SK-N-SH (cell line): ENCODE results near the gene HEPACAM. TPM values are rescaled to one million over a fixed set of nuclear protein-coding genes. Genes with fewer than 3 reads are reported as not detected.

ENCODE experiments used
- CTCF ChIA-PET: fragments of 300-600, 350-600 bp; formaldehyde crosslinking; extraction: SDS; loops from one replicate; lab custom pipeline; 2021; lab: Yijun Ruan, JAX
- POLR2A ChIA-PET: fragments of 350-600 bp; sonication (Branson Sonifier 250); formaldehyde crosslinking; extraction: SDS; loops from one replicate; lab custom pipeline; 2020; ENCODE audit warnings: antibody characterized with exemption, inconsistent platforms; lab: Yijun Ruan, JAX
- DNase-seq: peaks from one replicate; pipeline ENCODE4 v3.0.0; 2012
- H2AFZ ChIP-seq: fragments of 200-600 bp; sonication (generic); 2 replicates; pipeline ENCODE4 v1.8.1; 2016; ENCODE audit warnings: antibody characterized with exemption, mild to moderate bottlenecking, low read depth
- H3F3A ChIP-seq: fragments of 200-600 bp; sonication (generic); replicated peaks from 2 replicates; pipeline ENCODE3; 2016; ENCODE audit warnings: antibody characterized with exemption, mild to moderate bottlenecking; ENCODE audit not compliant: insufficient read depth
- H3K27ac ChIP-seq, 2 experiments: fragments of 200-500 bp in 1 of 2; fragments of 200-600 bp in 1 of 2; sonication (Bioruptor generic) in 1 of 2; sonication (generic), shearing (Covaris generic) in 1 of 2; 2 replicates each; pipeline versions ENCODE4 v1.5.1 to v1.6.1; 2014 to 2016; ENCODE audit warnings: low read depth in 2 of 2, inconsistent platforms in 1 of 2, low read length in 1 of 2, mild to moderate bottlenecking in 1 of 2, mixed read lengths in 1 of 2
- H3K27me3 ChIP-seq: fragments of 200-600 bp; sonication (generic), shearing (Covaris generic); 2 replicates; pipeline ENCODE4 v1.6.1; 2016; ENCODE audit warnings: mixed run types; ENCODE audit not compliant: insufficient read depth
- H3K36me3 ChIP-seq, 2 experiments: fragments of 200-500 bp in 1 of 2; fragments of 200-600 bp in 1 of 2; sonication (Bioruptor generic) in 1 of 2; sonication (generic) in 1 of 2; replicated peaks in 1 of 2; 2 replicates each; pipeline versions ENCODE3 to v1.5.1; 2014 to 2016; ENCODE audit warnings: low read length in 1 of 2, mild to moderate bottlenecking in 1 of 2; ENCODE audit not compliant: insufficient read depth in 2 of 2, control insufficient read depth in 1 of 2
- H3K4me1 ChIP-seq, 2 experiments: fragments of 200-500 bp in 1 of 2; fragments of 200-600 bp in 1 of 2; sonication (Bioruptor generic) in 1 of 2; sonication (generic), shearing (Covaris generic) in 1 of 2; 2 replicates each; pipeline versions ENCODE4 v1.5.1 to v1.6.1; 2014 to 2016; ENCODE audit warnings: low read depth in 1 of 2, low read length in 1 of 2, mixed run types in 1 of 2; ENCODE audit not compliant: insufficient read depth in 2 of 2, control insufficient read depth in 1 of 2
- H3K4me2 ChIP-seq: fragments of 200-600 bp; sonication (generic), shearing (Covaris generic); 2 replicates; pipeline ENCODE4 v1.6.1; 2017; ENCODE audit warnings: mixed run types
- H3K4me3 ChIP-seq, 2 experiments: fragments of 200-500 bp in 1 of 2; fragments of 200-600 bp in 1 of 2; sonication (Bioruptor generic) in 1 of 2; sonication (generic), shearing (Covaris generic) in 1 of 2; 2 replicates each; pipeline versions ENCODE4 v1.5.1 to v1.8.1; 2014 to 2016; ENCODE audit warnings: low read depth in 2 of 2, inconsistent platforms in 1 of 2, low read length in 1 of 2, mild to moderate bottlenecking in 1 of 2, mixed read lengths in 1 of 2, moderate library complexity in 1 of 2
- H3K79me2 ChIP-seq: fragments of 200-600 bp; sonication (generic); 2 replicates; pipeline ENCODE4 v1.8.1; 2017; ENCODE audit warnings: mild to moderate bottlenecking; ENCODE audit not compliant: insufficient read depth
- H3K9ac ChIP-seq: fragments of 200-600 bp; sonication (generic); 2 replicates; pipeline ENCODE4 v1.6.1; 2017; ENCODE audit warnings: mixed run types
- H3K9me2 ChIP-seq: fragments of 200-600 bp; sonication (generic); 2 replicates; pipeline ENCODE4 v1.6.1; 2017; ENCODE audit warnings: mixed run types
- H3K9me3 ChIP-seq: fragments of 200-600 bp; sonication (generic); 2 replicates; pipeline ENCODE4 v1.6.1; 2017; ENCODE audit warnings: mixed run types, mild to moderate bottlenecking, moderate library complexity
- H4K20me1 ChIP-seq: fragments of 200-600 bp; sonication (generic); 2 replicates; pipeline ENCODE4 v1.6.1; 2017; ENCODE audit warnings: mild to moderate bottlenecking, mixed run types; ENCODE audit not compliant: insufficient read depth
- CHD2 ChIP-seq: fragments of 150-350 bp; IDR thresholded peaks from 2 replicates; pipeline ENCODE4 v1.6.1; 2018; ENCODE audit warnings: low read length; ENCODE audit not compliant: partially characterized antibody
- EP300 ChIP-seq, 2 experiments: IDR thresholded peaks; 2 replicates each; pipeline versions ENCODE4 v1.4.0 to v1.6.1; 2012; ENCODE audit warnings: borderline replicate concordance in 1 of 2, low read depth in 1 of 2, low read length in 1 of 2
- EZH2phosphoT487 ChIP-seq: fragments of 200-600 bp; sonication (generic); IDR thresholded peaks from 2 replicates; pipeline ENCODE4 v1.6.1; 2017; ENCODE audit warnings: low read depth, mixed run types, mild to moderate bottlenecking, antibody characterized with exemption, moderate library complexity, borderline replicate concordance
- FOSL2 ChIP-seq: IDR thresholded peaks from 2 replicates; pipeline ENCODE4 v1.4.0; 2012; ENCODE audit warnings: low read depth, mild to moderate bottlenecking, moderate library complexity, borderline replicate concordance
- FOXM1 ChIP-seq: IDR thresholded peaks from 2 replicates; pipeline ENCODE4 v1.4.0; 2012; ENCODE audit warnings: low read depth, mild to moderate bottlenecking
- GABPA ChIP-seq: IDR thresholded peaks from 2 replicates; pipeline ENCODE4 v1.4.0; 2012; ENCODE audit warnings: low read depth, mild to moderate bottlenecking
- GATA2 ChIP-seq: sonication (generic); formaldehyde crosslinking; IDR thresholded peaks from 2 replicates; pipeline ENCODE4 v1.5.0; 2020; ENCODE audit warnings: mild to moderate bottlenecking, missing genetic modification reagents
- MEF2A ChIP-seq: IDR thresholded peaks from 2 replicates; pipeline ENCODE4 v1.4.0; 2012; ENCODE audit warnings: low read depth, borderline replicate concordance
- NFIC ChIP-seq: IDR thresholded peaks from 2 replicates; pipeline ENCODE4 v1.4.0; 2012; ENCODE audit warnings: borderline replicate concordance
- RAD21 ChIP-seq: IDR thresholded peaks from 2 replicates; pipeline ENCODE4 v1.6.1; 2012; ENCODE audit warnings: mild to moderate bottlenecking, low read length
- RCOR1 ChIP-seq: fragments of 150-350 bp; IDR thresholded peaks from 2 replicates; pipeline ENCODE4 v1.6.1; 2017; ENCODE audit warnings: antibody characterized with exemption, low read length
- RXRA ChIP-seq: IDR thresholded peaks from 2 replicates; pipeline ENCODE4 v1.4.0; 2012; ENCODE audit warnings: low read depth, mild to moderate bottlenecking, borderline replicate concordance
- SIN3A ChIP-seq: IDR thresholded peaks from 2 replicates; pipeline ENCODE4 v1.6.1; 2012; ENCODE audit warnings: low read depth, mild to moderate bottlenecking, low read length, moderate library complexity, borderline replicate concordance
- TAF1 ChIP-seq: IDR thresholded peaks from 2 replicates; pipeline ENCODE4 v1.6.1; 2012; ENCODE audit warnings: low read depth, mild to moderate bottlenecking, low read length, moderate library complexity, borderline replicate concordance
- TCF12 ChIP-seq: IDR thresholded peaks from 2 replicates; pipeline ENCODE4 v1.4.0; 2012
- TEAD4 ChIP-seq: IDR thresholded peaks from 2 replicates; pipeline ENCODE4 v1.4.0; 2012; ENCODE audit warnings: mild to moderate bottlenecking, borderline replicate concordance; ENCODE audit not compliant: insufficient read depth
- USF1 ChIP-seq: IDR thresholded peaks from 2 replicates; pipeline ENCODE4 v1.4.0; 2012; ENCODE audit warnings: low read depth, borderline replicate concordance
- YY1 ChIP-seq: IDR thresholded peaks from 2 replicates; pipeline ENCODE4 v1.4.0; 2012; ENCODE audit warnings: low read depth, mild to moderate bottlenecking
- WGBS: methylation state at CpG from one replicate; pipeline ENCODE4 v1.1.6; 2017; ENCODE audit warnings: low lambda C conversion rate; 5-methylcytosine and 5-hydroxymethylcytosine counted together
- polyA plus RNA-seq, 3 experiments: library from polyadenylated mRNA; depleted of rRNA; stranded (reverse); fragments of >200 nt; gene quantifications; 2 replicates each; pipeline ENCODE4 v1.2.3, GENCODE V29; 2012
- TF ChIP-seq, protein P1 (sequence below): fragments of 150-350 bp; IDR thresholded peaks from 2 replicates; pipeline ENCODE4 v1.6.1; 2016; ENCODE audit warnings: mild to moderate bottlenecking, low read depth, low read length
- TF ChIP-seq, protein P2 (sequence below): fragments of 150-350 bp; IDR thresholded peaks from 2 replicates; pipeline ENCODE4 v1.6.1; 2017; ENCODE audit warnings: antibody characterized with exemption, low read length, low read depth, borderline replicate concordance

The HEPACAM gene
- polyA plus RNA-seq, 1 of the 3 experiments (the other 2 are of a cell fraction), result not detected

DNA sequence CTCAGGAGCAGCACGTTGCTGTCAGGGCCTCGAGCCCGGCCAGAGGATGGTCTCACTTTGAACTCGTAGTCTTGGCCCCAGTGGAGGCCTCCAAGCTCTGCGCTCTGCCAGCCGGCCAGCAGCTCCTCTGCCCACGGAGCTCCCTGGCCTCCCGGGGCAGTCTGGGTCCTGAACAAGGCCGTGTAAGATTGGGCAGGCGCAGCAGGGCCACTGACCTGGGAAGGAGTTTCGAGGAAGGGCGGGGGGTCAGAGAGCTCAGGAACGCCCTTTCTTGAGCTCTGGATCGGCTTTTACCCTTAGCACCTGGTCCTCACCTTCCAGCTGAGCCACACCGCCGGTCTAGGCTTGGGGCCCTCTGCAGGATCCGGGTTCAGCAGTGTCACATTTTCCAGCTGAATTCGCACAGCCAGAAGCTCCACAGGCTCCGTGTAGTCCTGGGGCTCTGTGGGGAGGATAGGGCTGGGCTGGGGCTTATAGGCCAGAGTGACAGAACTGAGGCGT is 40.3 kb downstream of the HEPACAM start:
- Histone ChIP-seq H2AFZ (no peak overlapping the region), H3K4me2 (no peak overlapping the region), H3K4me1 (peaks cover 4 to 34% of the 10 kb centered on the region in 2 experiments; a peak in 3 of 4 replicates), H4K20me1 (no peaks in the 10 kb centered on the region), H3K36me3 (no peaks in the 10 kb centered on the region), H3K9me3 (no peaks in the 10 kb centered on the region), H3K79me2 (no peaks in the 10 kb centered on the region), H3K9ac (no peak overlapping the region), H3K4me3 (no peak overlapping the region), H3K27ac (no peak overlapping the region), H3K27me3 (no peaks in the 10 kb centered on the region), H3K9me2 (no peaks in the 10 kb centered on the region), H3F3A (peaks cover 30% of the 10 kb centered on the region)
- TF ChIP-seq YY1 (no peak), RAD21 (no peak)
- ChIA-PET POLR2A (interaction anchor here (1.0 kb wide), 1 partner anchor 19 kb away, joined by 3 read pairs; no protein-coding TSS in a partner anchor), CTCF (interaction anchor here (2.5 kb wide), 1 partner anchor 29 kb away, joined by 8 read pairs; the partner anchor contains the start of gene ROBO3)
- DNase-seq, result peak; percentile 6
- WGBS, result 100% methylated on average over 7 of the region's 20 CpGs

GRCh38 chr11:124894606-124895430 is 41.0 kb downstream of the HEPACAM start:
- no peaks in the 10 kb centered on the region for H3K36me3 ChIP-seq
- H3K27me3 ChIP-seq, result no peaks in the 10 kb centered on the region
- H3K9ac ChIP-seq, result no peak overlapping the region
- POLR2A ChIA-PET, result interaction anchor here (1.0 kb wide), 1 partner anchor 18 kb away, joined by 3 read pairs; no protein-coding TSS in a partner anchor
- H3K9me3 ChIP-seq, result no peaks in the 10 kb centered on the region
- H3K4me3 ChIP-seq, result no peak overlapping the region
- H3K79me2 ChIP-seq, result no peaks in the 10 kb centered on the region
- no peaks in the 10 kb centered on the region for H4K20me1 ChIP-seq
- peaks cover 25% of the 10 kb centered on the region for H3F3A ChIP-seq
- H3K4me1 ChIP-seq, result peaks cover 0 to 28% of the 10 kb centered on the region in 2 experiments; a peak in 3 of 4 replicates
- CTCF ChIA-PET, result interaction anchor here (0.6 to 2.5 kb wide), 2 partner anchors 28 to 246 kb away, joined by 3 to 8 read pairs; partner anchors contain the start of gene ROBO3
- H3K4me2 ChIP-seq, result no peak overlapping the region
- peak; percentile 9 for DNase-seq
- no peak overlapping the region for H3K27ac ChIP-seq
- WGBS, result 80% methylated on average over 3 of the region's 4 CpGs
- no peak for TF ChIP-seq USF1
- no peak for TF ChIP-seq RAD21
- TF ChIP-seq FOSL2, result no peak
- no peak for TF ChIP-seq TCF12
- TF ChIP-seq, protein P1, sequence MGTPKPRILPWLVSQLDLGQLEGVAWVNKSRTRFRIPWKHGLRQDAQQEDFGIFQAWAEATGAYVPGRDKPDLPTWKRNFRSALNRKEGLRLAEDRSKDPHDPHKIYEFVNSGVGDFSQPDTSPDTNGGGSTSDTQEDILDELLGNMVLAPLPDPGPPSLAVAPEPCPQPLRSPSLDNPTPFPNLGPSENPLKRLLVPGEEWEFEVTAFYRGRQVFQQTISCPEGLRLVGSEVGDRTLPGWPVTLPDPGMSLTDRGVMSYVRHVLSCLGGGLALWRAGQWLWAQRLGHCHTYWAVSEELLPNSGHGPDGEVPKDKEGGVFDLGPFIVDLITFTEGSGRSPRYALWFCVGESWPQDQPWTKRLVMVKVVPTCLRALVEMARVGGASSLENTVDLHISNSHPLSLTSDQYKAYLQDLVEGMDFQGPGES, result no peak
- no peak for TF ChIP-seq MEF2A
- TF ChIP-seq, protein P2, sequence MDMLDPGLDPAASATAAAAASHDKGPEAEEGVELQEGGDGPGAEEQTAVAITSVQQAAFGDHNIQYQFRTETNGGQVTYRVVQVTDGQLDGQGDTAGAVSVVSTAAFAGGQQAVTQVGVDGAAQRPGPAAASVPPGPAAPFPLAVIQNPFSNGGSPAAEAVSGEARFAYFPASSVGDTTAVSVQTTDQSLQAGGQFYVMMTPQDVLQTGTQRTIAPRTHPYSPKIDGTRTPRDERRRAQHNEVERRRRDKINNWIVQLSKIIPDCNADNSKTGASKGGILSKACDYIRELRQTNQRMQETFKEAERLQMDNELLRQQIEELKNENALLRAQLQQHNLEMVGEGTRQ, result no peak
- TF ChIP-seq RCOR1, result no peak
- TF ChIP-seq EZH2phosphoT487, result no peak
- TF ChIP-seq SIN3A, result no peak
- TF ChIP-seq EP300 (IDR thresholded peaks at IDR 0.05; ENCODE audit: borderline replicate concordance in 1 of 2, low read depth in 1 of 2, low read length in 1 of 2), result no peak
- no peak for TF ChIP-seq TEAD4
- no peak for TF ChIP-seq GATA2 (CRISPR knock-in tag)
- no peak for TF ChIP-seq NFIC
- TF ChIP-seq FOXM1, result no peak
- no peak for TF ChIP-seq CHD2
- TF ChIP-seq RXRA, result no peak
- no peak for TF ChIP-seq TAF1
- TF ChIP-seq GABPA, result no peak
- TF ChIP-seq, all 33 proteins: peak for 0
- H3K9me2 ChIP-seq, result no peaks in the 10 kb centered on the region
- no peak overlapping the region for H2AFZ ChIP-seq
